HepG2 (cell line): Measurements from ENCODE around the gene RABGAP1L. TPM values are rescaled to one million over a fixed set of nuclear protein-coding genes. Genes with fewer than 3 reads are reported as not detected.

Experiments
- ARID2 ChIP-seq: sonication (generic); formaldehyde crosslinking; IDR thresholded peaks from 2 replicates; pipeline ENCODE4 v1.8.1; 2022; ENCODE audit warnings: mild to moderate bottlenecking, missing genetic modification reagents, borderline replicate concordance
- CBX1 ChIP-seq: IDR thresholded peaks from one replicate; pipeline ENCODE4 v1.6.1; 2016; ENCODE audit warnings: antibody characterized with exemption, low read depth
- FOXO1 ChIP-seq: sonication (generic); formaldehyde crosslinking; IDR thresholded peaks from 2 replicates; pipeline ENCODE4 v1.4.0; 2020; ENCODE audit warnings: missing genetic modification reagents
- HMG20A ChIP-seq: IDR thresholded peaks from 2 replicates; pipeline ENCODE4 v1.6.1; 2016; ENCODE audit warnings: borderline replicate concordance
- KDM6A ChIP-seq: IDR thresholded peaks from 2 replicates; pipeline ENCODE4 v1.6.1; 2016; ENCODE audit warnings: low read depth
- MED1 ChIP-seq: sonication (generic); formaldehyde crosslinking; IDR thresholded peaks from 2 replicates; pipeline ENCODE4 v1.4.0; 2020; ENCODE audit warnings: missing genetic modification reagents
- NFE2L2 ChIP-seq: fragments of 150-350 bp; IDR thresholded peaks from 2 replicates; pipeline ENCODE4 v1.6.1; 2014; ENCODE audit warnings: low read length
- RFXANK ChIP-seq: IDR thresholded peaks from 2 replicates; pipeline ENCODE4 v1.6.1; 2016
- SMAD9 ChIP-seq: sonication (generic); formaldehyde crosslinking; IDR thresholded peaks from 2 replicates; pipeline ENCODE4 v1.5.1; 2020; ENCODE audit warnings: mild to moderate bottlenecking, missing genetic modification reagents
- TBL1XR1 ChIP-seq: fragments of 150-350 bp; IDR thresholded peaks from 2 replicates; pipeline ENCODE4 v1.6.1; 2014; ENCODE audit warnings: borderline replicate concordance, low read length; ENCODE audit not compliant: partially characterized antibody
- XBP1 ChIP-seq: sonication (generic); formaldehyde crosslinking; IDR thresholded peaks from 2 replicates; pipeline ENCODE4 v1.5.0; 2020; ENCODE audit warnings: missing genetic modification reagents
- ZNF260 ChIP-seq: sonication (generic); formaldehyde crosslinking; IDR thresholded peaks from 2 replicates; pipeline ENCODE4 v1.4.0; 2020; ENCODE audit warnings: missing genetic modification reagents, low read depth, mild to moderate bottlenecking, borderline replicate concordance
- ZNF609 ChIP-seq: sonication (generic); formaldehyde crosslinking; IDR thresholded peaks from 2 replicates; pipeline ENCODE4 v1.4.0; 2020; ENCODE audit warnings: mild to moderate bottlenecking, missing genetic modification reagents, borderline replicate concordance
- ZNF619 ChIP-seq: sonication (generic); formaldehyde crosslinking; IDR thresholded peaks from 2 replicates; pipeline ENCODE4 v1.4.0; 2020; ENCODE audit warnings: mild to moderate bottlenecking, missing genetic modification reagents
- ZSCAN21 ChIP-seq: sonication (generic); formaldehyde crosslinking; IDR thresholded peaks from 2 replicates; pipeline ENCODE4 v1.8.0; 2022; ENCODE audit warnings: mild to moderate bottlenecking, missing genetic modification reagents, moderate library complexity, borderline replicate concordance
- polyA plus RNA-seq, 8 experiments: library from polyadenylated mRNA; depleted of rRNA in 3 of 8; stranded (reverse) in 7 of 8; unstranded in 1 of 8; fragments of >200 nt; fragmentation: Illumina TruSeq in 4 of 8; extraction: Trizol in 4 of 8; gene quantifications; 2 replicates each; pipeline versions ENCODE4 v1.2.1 to v1.2.3, GENCODE V29; 2011 to 2016; ENCODE audit warnings: low read depth in 4 of 8, missing spikeins in 1 of 8, mixed read lengths in 1 of 8; ENCODE audit not compliant: insufficient read depth in 1 of 8
- total RNA-seq, 5 experiments: library from RNA; depleted of rRNA; stranded (reverse); fragments of >200 nt; fragmentation: Illumina TruSeq; extraction: Trizol; gene quantifications; 2 replicates each; pipeline ENCODE4 v1.2.3, GENCODE V29; 2016; ENCODE audit warnings: low read depth in 1 of 5
- TF ChIP-seq, protein P1 (sequence below): sonication (generic); formaldehyde crosslinking; IDR thresholded peaks from 2 replicates; pipeline ENCODE4 v1.4.0; 2020; ENCODE audit warnings: missing genetic modification reagents, borderline replicate concordance
- TF ChIP-seq, protein P2 (sequence below): sonication (generic); formaldehyde crosslinking; IDR thresholded peaks from 2 replicates; pipeline ENCODE4 v1.4.0; 2020; ENCODE audit warnings: missing genetic modification reagents, mild to moderate bottlenecking, borderline replicate concordance

Gene RABGAP1L
- total and polyA plus RNA-seq, 2 of the 13 experiments (the other 11 are each of a cell fraction or from before 2014, with no cell fraction given) = 7.9 to 22.6 TPM

DNA sequence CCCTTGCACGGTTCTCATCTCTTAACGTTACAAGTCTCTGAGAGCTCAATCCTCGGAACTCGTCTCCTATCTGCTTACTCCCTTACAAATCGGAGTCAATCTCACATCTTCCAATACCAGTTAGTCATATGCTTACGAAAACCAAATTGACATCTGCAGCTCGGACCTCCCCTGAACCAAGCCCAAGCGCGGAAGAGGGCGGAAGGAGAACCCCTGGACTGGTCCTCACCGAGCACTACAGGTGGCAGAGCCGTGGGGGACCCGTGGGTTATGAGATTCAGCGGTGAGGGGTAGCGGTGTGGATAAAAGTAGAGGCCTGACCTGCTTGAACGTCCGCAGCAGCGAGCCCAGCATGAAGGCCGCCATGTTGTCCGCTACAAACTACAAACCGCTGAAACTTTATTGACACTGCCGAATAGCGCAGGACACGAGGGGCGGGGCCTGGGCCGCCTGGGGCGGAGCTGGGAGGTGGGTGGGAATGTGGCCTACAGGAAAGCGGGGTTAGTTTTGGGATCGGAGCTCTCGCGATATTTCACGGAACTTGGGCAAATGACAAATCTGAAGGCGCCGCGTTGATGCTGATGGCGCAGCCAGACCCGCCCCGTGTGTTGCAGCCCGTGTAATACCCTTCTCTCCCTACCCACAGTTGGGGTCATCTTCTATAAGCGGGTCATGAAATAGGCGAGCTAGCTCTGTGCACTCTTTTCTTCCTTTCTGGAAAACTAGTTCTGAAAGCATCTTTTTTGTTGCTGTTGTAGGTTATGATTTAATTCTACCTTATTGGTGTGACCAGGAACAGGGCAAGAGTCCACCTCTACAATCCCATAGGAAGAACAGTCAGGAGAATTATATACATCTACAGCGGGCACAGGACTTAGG is 864.0 kb downstream of the RABGAP1L start, which contains the start of gene MRPS14 (continued):
- TF ChIP-seq TBL1XR1 = no peak
- no peak for TF ChIP-seq RFXANK (CRISPR knock-in tag)
- TF ChIP-seq, protein P1, sequence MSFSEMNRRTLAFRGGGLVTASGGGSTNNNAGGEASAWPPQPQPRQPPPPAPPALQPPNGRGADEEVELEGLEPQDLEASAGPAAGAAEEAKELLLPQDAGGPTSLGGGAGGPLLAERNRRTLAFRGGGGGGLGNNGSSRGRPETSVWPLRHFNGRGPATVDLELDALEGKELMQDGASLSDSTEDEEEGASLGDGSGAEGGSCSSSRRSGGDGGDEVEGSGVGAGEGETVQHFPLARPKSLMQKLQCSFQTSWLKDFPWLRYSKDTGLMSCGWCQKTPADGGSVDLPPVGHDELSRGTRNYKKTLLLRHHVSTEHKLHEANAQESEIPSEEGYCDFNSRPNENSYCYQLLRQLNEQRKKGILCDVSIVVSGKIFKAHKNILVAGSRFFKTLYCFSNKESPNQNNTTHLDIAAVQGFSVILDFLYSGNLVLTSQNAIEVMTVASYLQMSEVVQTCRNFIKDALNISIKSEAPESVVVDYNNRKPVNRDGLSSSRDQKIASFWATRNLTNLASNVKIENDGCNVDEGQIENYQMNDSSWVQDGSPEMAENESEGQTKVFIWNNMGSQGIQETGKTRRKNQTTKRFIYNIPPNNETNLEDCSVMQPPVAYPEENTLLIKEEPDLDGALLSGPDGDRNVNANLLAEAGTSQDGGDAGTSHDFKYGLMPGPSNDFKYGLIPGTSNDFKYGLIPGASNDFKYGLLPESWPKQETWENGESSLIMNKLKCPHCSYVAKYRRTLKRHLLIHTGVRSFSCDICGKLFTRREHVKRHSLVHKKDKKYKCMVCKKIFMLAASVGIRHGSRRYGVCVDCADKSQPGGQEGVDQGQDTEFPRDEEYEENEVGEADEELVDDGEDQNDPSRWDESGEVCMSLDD = no peak
- no peak for TF ChIP-seq NFE2L2
- TF ChIP-seq ZNF619 (CRISPR knock-in tag) = no peak
- no peak for TF ChIP-seq SMAD9 (CRISPR knock-in tag)
- TF ChIP-seq XBP1 (CRISPR knock-in tag) = no peak; the same call in 1 of the 2 replicates
- TF ChIP-seq ZNF260 (CRISPR knock-in tag) = no peak
- TF ChIP-seq KDM6A = no peak
- TF ChIP-seq ARID2 (CRISPR knock-in tag) = peak; percentile 88; the same call in 1 of the 2 replicates
- TF ChIP-seq CBX1 = peak; percentile 71
- TF ChIP-seq ZSCAN21 (CRISPR knock-in tag) = 0 out of 2 replicates have a peak, but pooled peaks have one; percentile 38
- TF ChIP-seq FOXO1 (CRISPR knock-in tag) = peak; percentile 67
- TF ChIP-seq HMG20A (CRISPR knock-in tag) = peak; percentile 25; the same call in 1 of the 2 replicates
- TF ChIP-seq, protein P2, sequence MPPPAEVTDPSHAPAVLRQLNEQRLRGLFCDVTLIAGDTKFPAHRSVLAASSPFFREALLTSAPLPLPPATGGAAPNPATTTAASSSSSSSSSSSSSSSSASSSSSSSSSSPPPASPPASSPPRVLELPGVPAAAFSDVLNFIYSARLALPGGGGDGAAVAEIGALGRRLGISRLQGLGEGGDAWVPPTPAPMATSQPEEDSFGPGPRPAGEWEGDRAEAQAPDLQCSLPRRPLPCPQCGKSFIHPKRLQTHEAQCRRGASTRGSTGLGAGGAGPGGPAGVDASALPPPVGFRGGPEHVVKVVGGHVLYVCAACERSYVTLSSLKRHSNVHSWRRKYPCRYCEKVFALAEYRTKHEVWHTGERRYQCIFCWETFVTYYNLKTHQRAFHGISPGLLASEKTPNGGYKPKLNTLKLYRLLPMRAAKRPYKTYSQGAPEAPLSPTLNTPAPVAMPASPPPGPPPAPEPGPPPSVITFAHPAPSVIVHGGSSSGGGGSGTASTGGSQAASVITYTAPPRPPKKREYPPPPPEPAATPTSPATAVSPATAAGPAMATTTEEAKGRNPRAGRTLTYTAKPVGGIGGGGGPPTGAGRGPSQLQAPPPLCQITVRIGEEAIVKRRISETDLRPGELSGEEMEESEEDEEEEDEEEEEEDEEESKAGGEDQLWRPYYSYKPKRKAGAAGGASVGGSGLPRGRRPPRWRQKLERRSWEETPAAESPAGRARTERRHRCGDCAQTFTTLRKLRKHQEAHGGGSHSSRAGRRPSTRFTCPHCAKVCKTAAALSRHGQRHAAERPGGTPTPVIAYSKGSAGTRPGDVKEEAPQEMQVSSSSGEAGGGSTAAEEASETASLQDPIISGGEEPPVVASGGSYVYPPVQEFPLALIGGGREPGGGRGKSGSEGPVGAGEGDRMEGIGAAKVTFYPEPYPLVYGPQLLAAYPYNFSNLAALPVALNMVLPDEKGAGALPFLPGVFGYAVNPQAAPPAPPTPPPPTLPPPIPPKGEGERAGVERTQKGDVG (CRISPR knock-in tag) = 0 out of 2 replicates have a peak, but pooled peaks have one; percentile 56
- peak; percentile 72 for TF ChIP-seq MED1
- TF ChIP-seq ZNF609 (CRISPR knock-in tag) = no peak
